ENCODE data around the gene ESR1.

GRCh38 chr6:152121910-152122309 lies 314.4 kb downstream of the ESR1 start:
- TF ChIP-seq, protein P1, sequence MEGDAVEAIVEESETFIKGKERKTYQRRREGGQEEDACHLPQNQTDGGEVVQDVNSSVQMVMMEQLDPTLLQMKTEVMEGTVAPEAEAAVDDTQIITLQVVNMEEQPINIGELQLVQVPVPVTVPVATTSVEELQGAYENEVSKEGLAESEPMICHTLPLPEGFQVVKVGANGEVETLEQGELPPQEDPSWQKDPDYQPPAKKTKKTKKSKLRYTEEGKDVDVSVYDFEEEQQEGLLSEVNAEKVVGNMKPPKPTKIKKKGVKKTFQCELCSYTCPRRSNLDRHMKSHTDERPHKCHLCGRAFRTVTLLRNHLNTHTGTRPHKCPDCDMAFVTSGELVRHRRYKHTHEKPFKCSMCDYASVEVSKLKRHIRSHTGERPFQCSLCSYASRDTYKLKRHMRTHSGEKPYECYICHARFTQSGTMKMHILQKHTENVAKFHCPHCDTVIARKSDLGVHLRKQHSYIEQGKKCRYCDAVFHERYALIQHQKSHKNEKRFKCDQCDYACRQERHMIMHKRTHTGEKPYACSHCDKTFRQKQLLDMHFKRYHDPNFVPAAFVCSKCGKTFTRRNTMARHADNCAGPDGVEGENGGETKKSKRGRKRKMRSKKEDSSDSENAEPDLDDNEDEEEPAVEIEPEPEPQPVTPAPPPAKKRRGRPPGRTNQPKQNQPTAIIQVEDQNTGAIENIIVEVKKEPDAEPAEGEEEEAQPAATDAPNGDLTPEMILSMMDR (IDR thresholded peaks at IDR 0.05): no peak
- TF ChIP-seq POLR2AphosphoS5 (IDR thresholded peaks at IDR 0.05): no peak
- no peak for TF ChIP-seq POLR2A (IDR thresholded peaks at IDR 0.05)

Measured in upper lobe of left lung (tissue), 4 donors.